HFFc6 (cell line): ENCODE data around the gene TTR. TPM values are rescaled to one million over a fixed set of nuclear protein-coding genes. Genes with fewer than 3 reads are reported as not detected.

Experiments used
- DNase-seq: peaks from one replicate; pipeline ENCODE4 v3.0.0-alpha.2; 2018
- H3K27ac Mint-ChIP-seq: 2 replicates; pipeline ENCODE4 v1.8.0; 2020; ENCODE audit warnings: mild to moderate bottlenecking, mixed read lengths
- H3K27me3 Mint-ChIP-seq: 2 replicates; pipeline ENCODE4 v1.8.0; 2021; ENCODE audit warnings: mild to moderate bottlenecking, moderate library complexity, mixed read lengths; ENCODE audit not compliant: insufficient read depth
- H3K36me3 Mint-ChIP-seq: 2 replicates; pipeline ENCODE4 v1.8.0; 2021; ENCODE audit warnings: low read depth, mixed read lengths
- H3K4me1 Mint-ChIP-seq: 2 replicates; pipeline ENCODE4 v1.8.0; 2020; ENCODE audit warnings: low read depth, mixed read lengths
- H3K4me3 Mint-ChIP-seq: 2 replicates; pipeline ENCODE4 v1.8.0; 2020; ENCODE audit warnings: mild to moderate bottlenecking, moderate library complexity, mixed read lengths
- H3K9me3 Mint-ChIP-seq: 2 replicates; pipeline ENCODE4 v1.8.0; 2020; ENCODE audit warnings: mild to moderate bottlenecking, mixed read lengths
- CTCF ChIP-seq: fragments of 200-600 bp; sonication (generic); IDR thresholded peaks from 2 replicates; pipeline ENCODE4 v1.5.0; 2021; ENCODE audit warnings: antibody characterized with exemption, mild to moderate bottlenecking
- total RNA-seq, 6 experiments: library from RNA; stranded (reverse); fragmentation: NEBNext Ultra II Directional; extraction: Animal tissue kit (Norgen Biotek cat#: 25700); gene quantifications; 2 replicates in 1 of 6; 3 replicates in 5 of 6; pipeline ENCODE4 v1.2.3, GENCODE V29; 2021

The TTR gene
- total RNA-seq, 6 experiments from 2014 or later, result not detected

DNA sequence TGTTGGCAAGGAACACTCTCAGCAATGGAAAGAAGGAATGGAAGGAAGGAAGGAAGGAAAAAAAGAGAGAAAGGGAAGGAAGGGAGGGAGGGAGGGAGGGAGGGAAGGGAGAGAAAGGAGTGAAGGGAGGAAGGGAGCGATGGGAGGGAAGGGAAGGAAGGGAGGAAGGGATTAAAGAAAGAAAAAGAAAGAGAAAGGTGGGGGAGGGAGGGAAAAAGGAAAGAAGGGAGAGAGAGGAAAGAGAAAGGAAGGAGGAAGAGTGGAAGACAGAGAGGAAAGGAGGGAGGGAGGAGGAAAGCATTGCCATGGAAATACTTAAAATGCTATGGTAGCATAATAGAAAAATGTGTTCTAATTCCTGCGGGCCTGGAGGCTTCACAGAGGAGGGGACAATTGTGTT lies 22.4 kb downstream of the TTR start:
- no peaks in the 10 kb centered on the region; the same call in 1 of the 2 replicates for H3K27me3 Mint-ChIP-seq
- H3K36me3 Mint-ChIP-seq, result no peaks in the 10 kb centered on the region; the same call in 1 of the 2 replicates
- no peak for TF ChIP-seq CTCF
- H3K27ac Mint-ChIP-seq, result no peak overlapping the region
- H3K4me3 Mint-ChIP-seq, result no peak overlapping the region
- DNase-seq, result no peak
- H3K4me1 Mint-ChIP-seq, result no peaks in the 10 kb centered on the region
- H3K9me3 Mint-ChIP-seq, result peaks cover 53% of the 10 kb centered on the region

DNA sequence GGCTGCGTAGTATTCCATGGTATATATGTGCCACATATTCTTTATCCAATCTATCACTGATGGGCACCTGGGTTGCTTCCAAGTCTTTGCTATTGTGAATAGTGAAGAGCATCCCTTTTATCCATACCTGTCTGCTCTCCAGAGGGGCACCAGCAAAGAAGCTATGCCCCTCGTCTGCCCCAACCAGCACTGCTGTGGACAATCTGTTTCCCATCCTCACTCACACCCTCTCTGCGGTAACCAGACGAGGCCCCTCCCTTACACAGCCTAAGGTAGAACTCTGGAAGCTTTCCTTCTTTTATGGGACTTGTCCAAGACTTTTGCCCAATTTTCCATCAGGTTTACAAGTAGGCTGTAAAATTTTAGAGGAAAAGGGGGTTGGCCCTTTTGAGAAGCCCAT lies 24.9 kb downstream of the TTR start:
- Mint-ChIP-seq H3K9me3 (peaks cover 38% of the 10 kb centered on the region), H3K4me1 (no peaks in the 10 kb centered on the region), H3K36me3 (no peaks in the 10 kb centered on the region; the same call in 1 of the 2 replicates), H3K4me3 (no peak overlapping the region), H3K27ac (no peak overlapping the region), H3K27me3 (no peaks in the 10 kb centered on the region)
- TF ChIP-seq CTCF, result no peak
- no peak for DNase-seq

GRCh38 chr18:31617031-31617717 lies 25.5 kb downstream of the TTR start:
- peaks cover 33% of the 10 kb centered on the region for H3K9me3 Mint-ChIP-seq
- no peak overlapping the region for H3K4me3 Mint-ChIP-seq
- H3K27ac Mint-ChIP-seq, result no peak overlapping the region
- DNase-seq, result no peak
- no peaks in the 10 kb centered on the region; the same call in 1 of the 2 replicates for H3K36me3 Mint-ChIP-seq
- no peak for TF ChIP-seq CTCF
- no peaks in the 10 kb centered on the region for H3K27me3 Mint-ChIP-seq
- no peaks in the 10 kb centered on the region for H3K4me1 Mint-ChIP-seq

DNA sequence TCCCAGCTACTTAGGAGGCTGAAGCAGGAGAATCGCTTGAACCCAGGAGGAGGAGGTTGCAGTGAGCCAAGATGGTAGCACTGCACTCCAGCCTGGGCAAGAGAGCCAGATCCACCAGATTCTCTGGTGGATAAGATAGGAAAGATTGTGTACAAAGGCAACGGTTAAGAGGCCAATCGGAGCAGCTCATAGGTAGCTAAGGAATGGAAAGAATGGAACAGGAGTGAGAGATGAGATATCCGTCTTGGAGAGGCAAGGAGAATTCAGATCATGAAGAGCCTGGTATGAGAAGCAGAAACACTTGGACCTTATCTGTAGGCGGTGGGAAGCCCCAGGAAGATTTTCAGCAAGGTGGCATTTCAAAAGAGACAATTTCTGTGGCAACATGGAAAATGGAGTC lies 27.1 kb downstream of the TTR start:
- H3K36me3 Mint-ChIP-seq, result no peaks in the 10 kb centered on the region; the same call in 1 of the 2 replicates
- no peak for TF ChIP-seq CTCF
- DNase-seq, result no peak
- no peaks in the 10 kb centered on the region for H3K27me3 Mint-ChIP-seq
- H3K4me1 Mint-ChIP-seq, result no peaks in the 10 kb centered on the region
- no peak overlapping the region for H3K27ac Mint-ChIP-seq
- H3K9me3 Mint-ChIP-seq, result peaks cover 29% of the 10 kb centered on the region
- no peak overlapping the region for H3K4me3 Mint-ChIP-seq

DNA sequence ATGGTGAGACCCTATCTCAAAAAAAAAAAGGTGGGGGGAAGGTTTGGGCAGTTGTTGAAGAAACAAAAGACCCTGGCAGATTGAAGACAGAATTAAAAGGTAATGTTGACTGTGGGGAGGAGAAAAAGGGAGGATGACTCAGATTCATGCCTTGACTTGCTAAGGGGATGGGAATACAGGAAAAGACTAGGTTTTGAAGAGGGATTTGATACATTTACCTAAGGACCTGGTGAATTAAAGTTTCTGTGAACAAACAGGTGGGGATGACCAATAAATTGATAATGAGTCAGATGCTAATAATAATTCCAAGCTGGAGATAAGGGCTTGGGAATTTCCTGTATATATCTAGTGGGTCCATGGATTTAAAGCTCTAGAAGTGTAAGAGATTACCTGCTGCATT lies 27.6 kb downstream of the TTR start:
- Mint-ChIP-seq H3K4me3 (no peak overlapping the region), H3K36me3 (no peaks in the 10 kb centered on the region; the same call in 1 of the 2 replicates), H3K27me3 (no peaks in the 10 kb centered on the region), H3K4me1 (no peaks in the 10 kb centered on the region), H3K27ac (no peak overlapping the region), H3K9me3 (peaks cover 29% of the 10 kb centered on the region)
- DNase-seq, result no peak
- no peak for TF ChIP-seq CTCF
